Measurements from ENCODE around the gene NME1.
"Not testable (repeated sequence)": the region's sequence is repeated elsewhere in the genome, so short reads cannot be mapped to it uniquely, and the experiment has no call there.

Gene NME1

DNA sequence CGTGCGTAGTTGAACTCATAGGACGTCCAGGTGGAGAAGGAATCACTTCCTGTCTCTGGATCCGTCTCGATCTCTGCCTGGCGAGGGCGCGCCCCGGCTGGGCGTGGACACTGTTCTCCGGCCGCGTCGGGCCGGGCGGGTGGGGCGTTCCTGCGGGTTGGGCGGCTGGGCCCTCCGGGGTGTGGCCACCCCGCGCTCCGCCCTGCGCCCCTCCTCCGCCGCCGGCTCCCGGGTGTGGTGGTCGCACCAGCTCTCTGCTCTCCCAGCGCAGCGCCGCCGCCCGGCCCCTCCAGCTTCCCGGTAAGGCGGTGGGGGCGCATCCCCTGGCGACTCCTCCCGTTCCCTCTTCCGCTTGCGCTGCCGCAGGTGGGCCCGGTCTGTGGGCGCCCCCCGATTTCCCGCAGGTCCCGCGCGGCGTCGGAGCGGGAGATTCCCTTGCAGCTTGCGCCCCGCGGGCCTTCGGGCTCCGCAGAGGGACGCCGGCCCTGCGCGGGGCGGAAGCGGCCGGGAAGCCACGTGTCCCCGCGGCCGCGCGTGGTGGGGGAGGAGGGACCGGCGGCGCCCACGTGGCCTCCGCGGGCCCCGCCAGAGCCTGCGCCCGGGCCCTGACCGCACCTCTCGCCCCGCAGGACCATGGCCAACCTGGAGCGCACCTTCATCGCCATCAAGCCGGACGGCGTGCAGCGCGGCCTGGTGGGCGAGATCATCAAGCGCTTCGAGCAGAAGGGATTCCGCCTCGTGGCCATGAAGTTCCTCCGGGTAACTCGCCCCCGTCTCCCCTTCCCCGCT is 13.0 kb downstream of the NME1 start, which contains the start of gene NME2:
TSS of gene NME2 (plus strand) at position 214 of the 789 bp plus-strand sequence. CDS start at position 634, 420 bp downstream.
- H3K27me3 ChIP-seq = no peaks in the 10 kb centered on the region
- H3K9me3 ChIP-seq = no peaks in the 10 kb centered on the region
- peak; percentile 97 for DNase-seq
- TF ChIP-seq, protein P1, sequence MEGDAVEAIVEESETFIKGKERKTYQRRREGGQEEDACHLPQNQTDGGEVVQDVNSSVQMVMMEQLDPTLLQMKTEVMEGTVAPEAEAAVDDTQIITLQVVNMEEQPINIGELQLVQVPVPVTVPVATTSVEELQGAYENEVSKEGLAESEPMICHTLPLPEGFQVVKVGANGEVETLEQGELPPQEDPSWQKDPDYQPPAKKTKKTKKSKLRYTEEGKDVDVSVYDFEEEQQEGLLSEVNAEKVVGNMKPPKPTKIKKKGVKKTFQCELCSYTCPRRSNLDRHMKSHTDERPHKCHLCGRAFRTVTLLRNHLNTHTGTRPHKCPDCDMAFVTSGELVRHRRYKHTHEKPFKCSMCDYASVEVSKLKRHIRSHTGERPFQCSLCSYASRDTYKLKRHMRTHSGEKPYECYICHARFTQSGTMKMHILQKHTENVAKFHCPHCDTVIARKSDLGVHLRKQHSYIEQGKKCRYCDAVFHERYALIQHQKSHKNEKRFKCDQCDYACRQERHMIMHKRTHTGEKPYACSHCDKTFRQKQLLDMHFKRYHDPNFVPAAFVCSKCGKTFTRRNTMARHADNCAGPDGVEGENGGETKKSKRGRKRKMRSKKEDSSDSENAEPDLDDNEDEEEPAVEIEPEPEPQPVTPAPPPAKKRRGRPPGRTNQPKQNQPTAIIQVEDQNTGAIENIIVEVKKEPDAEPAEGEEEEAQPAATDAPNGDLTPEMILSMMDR (IDR thresholded peaks at IDR 0.05; ENCODE audit: low read depth, low read length) = no peak
- peaks cover 69% of the 10 kb centered on the region for H3K36me3 ChIP-seq
- peak within 1 kb of the TSS; percentile 94 for H3K4me3 ChIP-seq (ENCODE audit: low read depth, low read length)
- no peaks in the 10 kb centered on the region for H3K4me1 ChIP-seq

DNA sequence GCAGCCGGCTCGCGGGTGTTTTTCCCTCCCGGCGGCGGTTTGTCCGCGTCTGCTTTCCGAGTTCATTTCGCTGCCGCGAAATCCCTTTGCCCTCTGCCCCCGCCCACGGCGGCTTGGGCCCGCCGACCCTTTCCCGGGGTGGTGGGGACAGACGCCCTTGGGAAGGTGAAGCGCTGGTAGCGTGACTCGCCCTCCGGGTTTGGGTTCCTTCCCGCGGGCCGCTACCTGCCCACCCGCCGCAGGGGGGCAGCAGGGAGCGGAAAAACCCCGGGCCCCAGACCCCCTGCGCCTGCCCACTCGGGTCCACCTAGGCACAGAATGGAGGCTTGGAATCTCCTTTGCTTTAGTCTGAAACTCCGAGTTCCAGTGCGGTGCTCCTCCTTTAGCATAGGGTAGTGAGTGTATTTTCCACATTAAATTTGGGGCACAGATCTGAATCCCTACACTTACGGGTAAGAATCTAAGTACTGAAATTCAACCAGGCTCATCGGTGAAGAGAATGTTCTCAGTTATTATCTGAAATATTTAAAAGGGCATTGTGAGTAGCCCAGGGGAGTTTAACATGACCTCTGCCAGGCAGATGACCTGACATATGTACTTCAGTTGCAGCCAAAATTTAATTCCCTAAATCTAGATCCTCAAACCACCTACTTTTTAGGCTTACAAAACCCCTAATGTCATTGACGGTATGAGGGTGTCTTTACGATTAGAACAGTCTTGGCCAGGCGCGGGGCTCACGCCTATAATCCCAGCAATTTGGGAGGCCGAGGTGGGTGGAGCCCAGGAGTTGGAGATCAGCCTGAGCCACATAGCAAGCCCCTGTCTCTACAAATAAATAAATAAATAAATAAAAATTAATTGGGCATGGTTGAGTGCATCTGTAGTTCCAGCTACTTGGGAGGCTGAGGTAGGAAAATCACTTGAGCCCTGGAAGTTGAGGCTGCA is 13.9 kb downstream of the NME1 start:
- peak overlapping the region; percentile 94 for H3K4me3 ChIP-seq (ENCODE audit: low read depth, low read length)
- TF ChIP-seq, protein P1 (IDR thresholded peaks at IDR 0.05; ENCODE audit: low read depth, low read length) = peak; percentile 74
- no peaks in the 10 kb centered on the region for H3K27me3 ChIP-seq
- H3K9me3 ChIP-seq = no peaks in the 10 kb centered on the region
- H3K36me3 ChIP-seq = peaks cover 69% of the 10 kb centered on the region
- peak; percentile 85 for DNase-seq
- no peaks in the 10 kb centered on the region for H3K4me1 ChIP-seq

DNA sequence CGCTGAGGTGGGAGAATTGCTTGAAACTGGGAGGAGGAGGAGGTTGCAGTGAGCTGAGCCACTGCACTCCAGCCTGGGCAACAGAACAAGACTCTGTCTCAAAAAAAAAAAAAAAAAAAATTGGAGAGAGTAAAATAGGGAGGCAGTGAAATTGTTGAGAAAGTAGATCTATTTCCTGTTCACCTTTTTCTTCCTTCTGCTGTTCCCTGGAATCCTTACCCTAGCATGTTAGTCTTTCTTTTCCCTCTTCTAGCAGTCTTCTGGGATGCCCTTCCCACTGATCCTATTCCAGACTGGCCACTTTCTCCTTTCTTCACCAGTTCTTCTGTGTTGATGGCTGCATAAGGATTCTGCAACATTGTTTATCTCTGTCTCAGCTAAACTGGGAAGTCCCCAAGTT is 16.0 kb downstream of the NME1 start:
- TF ChIP-seq, protein P1 (IDR thresholded peaks at IDR 0.05; ENCODE audit: low read depth, low read length) = no peak
- no peak overlapping the region for H3K4me3 ChIP-seq (ENCODE audit: low read depth, low read length)
- no peaks in the 10 kb centered on the region for H3K9me3 ChIP-seq
- peaks cover 73% of the 10 kb centered on the region for H3K36me3 ChIP-seq
- H3K27me3 ChIP-seq = no peaks in the 10 kb centered on the region
- H3K4me1 ChIP-seq = no peaks in the 10 kb centered on the region
- DNase-seq = no peak

DNA sequence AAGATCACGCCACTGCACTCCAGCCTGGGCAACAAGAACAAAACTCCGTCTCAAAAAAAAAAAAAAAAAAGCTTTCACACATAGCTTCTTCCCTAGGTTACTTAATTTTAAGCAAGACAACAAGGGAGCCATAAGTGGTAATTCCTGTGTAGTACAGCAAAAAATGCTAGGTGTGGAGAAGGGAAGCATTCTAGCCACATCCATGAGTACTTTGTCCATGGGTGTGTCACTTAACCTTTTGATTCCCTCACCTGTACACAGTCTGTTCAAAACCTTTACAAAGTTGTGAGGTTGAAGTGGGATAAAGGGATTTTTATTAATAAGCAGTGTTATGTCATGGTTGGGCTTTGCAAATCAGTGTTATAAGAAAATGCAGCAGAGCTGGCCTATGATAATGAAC is 17.4 kb downstream of the NME1 start:
- DNase-seq = no peak
- Histone ChIP-seq H3K4me1 (no peaks in the 10 kb centered on the region), H3K4me3 (ENCODE audit: low read depth, low read length) (no peak overlapping the region), H3K27me3 (no peaks in the 10 kb centered on the region), H3K9me3 (no peaks in the 10 kb centered on the region), H3K36me3 (peaks cover 80% of the 10 kb centered on the region)
- TF ChIP-seq, protein P1 (IDR thresholded peaks at IDR 0.05; ENCODE audit: low read depth, low read length) = no peak

DNA sequence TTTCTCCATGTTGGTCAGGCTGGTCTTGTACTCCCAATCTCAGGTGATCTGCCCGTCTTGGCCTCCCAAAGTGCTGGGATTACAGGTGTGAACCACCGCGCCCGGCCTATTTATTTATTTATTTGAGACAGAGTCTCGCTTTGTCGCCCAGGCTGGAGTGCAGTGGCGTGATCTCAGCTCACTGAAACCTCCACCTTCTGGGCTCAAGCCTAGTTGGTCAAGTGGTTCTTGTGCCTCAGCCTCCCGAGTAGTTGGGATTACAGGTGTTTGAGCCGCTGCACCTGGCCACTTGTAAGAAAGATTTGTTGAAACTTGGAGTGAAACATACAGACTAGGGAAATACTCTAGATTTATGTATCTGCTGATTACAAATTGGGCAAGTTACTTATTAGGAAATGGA is 18.7 kb downstream of the NME1 start:
- H3K4me1 ChIP-seq, H3K9me3 ChIP-seq: not testable (repeated sequence)
- H3K36me3 ChIP-seq = peaks cover 76% of the 10 kb centered on the region

DNA sequence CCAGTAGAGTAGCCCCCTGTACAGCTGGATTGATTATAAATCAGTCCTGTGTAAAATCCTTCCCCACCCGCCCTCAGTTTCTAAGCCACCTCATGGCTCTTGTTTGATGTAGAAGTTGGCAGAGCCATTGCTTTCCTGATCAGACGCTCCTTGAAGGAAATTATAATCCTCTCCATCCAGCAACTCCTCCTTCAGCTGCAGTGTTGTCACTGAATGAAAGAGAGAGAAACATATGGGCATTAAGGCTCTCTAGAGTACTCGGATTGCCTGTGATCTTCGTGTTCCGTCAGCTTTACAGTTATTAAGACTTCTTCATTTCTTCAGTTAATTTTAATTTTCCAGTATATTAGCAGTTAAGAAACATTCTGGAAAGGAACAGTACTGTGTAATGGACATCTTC is 27.1 kb downstream of the NME1 start:
- no peak for DNase-seq
- H3K9me3 ChIP-seq = no peaks in the 10 kb centered on the region
- H3K4me3 ChIP-seq (ENCODE audit: low read depth, low read length) = no peak overlapping the region
- peaks cover 5% of the 10 kb centered on the region for H3K4me1 ChIP-seq
- TF ChIP-seq, protein P1 (IDR thresholded peaks at IDR 0.05; ENCODE audit: low read depth, low read length) = no peak
- H3K27me3 ChIP-seq = no peaks in the 10 kb centered on the region
- peaks cover 20% of the 10 kb centered on the region for H3K36me3 ChIP-seq

More for the DNA sequence above, 18.7 kb downstream of the NME1 start:
- not testable (repeated sequence) for H3K4me3 ChIP-seq (ENCODE audit: low read depth, low read length); H3K27me3 ChIP-seq; DNase-seq

All from BE2C (cell line).